A673 (cell line): Measurements from ENCODE around the gene PER3. TPM values are rescaled to one million over a fixed set of nuclear protein-coding genes. Genes with fewer than 3 reads are reported as not detected.

Source experiments
- BruUV-seq: library from RNA; stranded (reverse); fragments of 400-500 nt; replicated peaks from 2 replicates; lab custom pipeline; 2021; lab: Mats Ljungman, UMichigan
- CTCF ChIA-PET: fragments of 300-600 bp; sonication (Branson Sonifier 250); formaldehyde crosslinking; loops from one replicate; lab custom pipeline; 2022; ENCODE audit warnings: antibody characterized with exemption; lab: Charles Lee
- POLR2A ChIA-PET: fragments of 300-600 bp; sonication (Branson Sonifier 250); formaldehyde crosslinking; loops from one replicate; lab custom pipeline; 2022; ENCODE audit warnings: antibody characterized with exemption; ENCODE audit not compliant: low non-redundant PET; lab: Charles Lee
- DNase-seq: peaks from one replicate; pipeline ENCODE4 v3.0.0-alpha.2; 2015; ENCODE audit warnings: low spot score
- H3K27ac ChIP-seq: fragments of 200-600 bp; sonication (generic); 2 replicates; pipeline ENCODE4 v1.5.1; 2016; ENCODE audit warnings: mixed run types, low read depth, mild to moderate bottlenecking, mixed read lengths, antibody characterized with exemption, low read length; ENCODE audit not compliant: poor library complexity, severe bottlenecking
- H3K27me3 ChIP-seq: fragments of 200-600 bp; sonication (generic); replicated peaks from 2 replicates; pipeline ENCODE4 v1.6.1; 2017; ENCODE audit warnings: mixed run types, low read depth, mild to moderate bottlenecking, mixed read lengths, antibody characterized with exemption, low read length; ENCODE audit not compliant: insufficient read depth, poor library complexity
- H3K36me3 ChIP-seq: fragments of 200-600 bp; sonication (generic); 2 replicates; pipeline ENCODE4 v1.6.1; 2016; ENCODE audit warnings: mixed run types, mild to moderate bottlenecking, mixed read lengths, antibody characterized with exemption, low read length; ENCODE audit not compliant: insufficient read depth, poor library complexity, severe bottlenecking
- H3K4me1 ChIP-seq: fragments of 200-600 bp; sonication (generic); 2 replicates; pipeline ENCODE4 v1.6.1; 2017; ENCODE audit warnings: mixed run types, mild to moderate bottlenecking, mixed read lengths, antibody characterized with exemption, low read length; ENCODE audit not compliant: insufficient read depth, poor library complexity, severe bottlenecking
- H3K4me3 ChIP-seq: fragments of 200-600 bp; sonication (generic); 2 replicates; pipeline ENCODE4 v1.5.1; 2016; ENCODE audit warnings: low read depth, mixed run types, mild to moderate bottlenecking, mixed read lengths, low read length; ENCODE audit not compliant: poor library complexity, severe bottlenecking
- H3K9me3 ChIP-seq: fragments of 200-600 bp; sonication (generic); 2 replicates; pipeline ENCODE4 v1.6.1; 2016; ENCODE audit warnings: mixed run types, low read depth, mild to moderate bottlenecking, mixed read lengths, antibody characterized with exemption, low read length; ENCODE audit not compliant: poor library complexity, severe bottlenecking
- CTCF ChIP-seq: fragments of 300-800, 200-600 bp; sonication (generic); conservative IDR thresholded peaks from 2 replicates; pipeline ENCODE4 v1.5.1; 2017; ENCODE audit warnings: low read depth, mild to moderate bottlenecking, antibody characterized with exemption, low read length, moderate library complexity, mixed read lengths
- EZH2 ChIP-seq: fragments of 200-600 bp; sonication (generic); IDR thresholded peaks from 2 replicates; pipeline ENCODE4 v1.6.1; 2017; ENCODE audit warnings: borderline replicate concordance, low read depth, mild to moderate bottlenecking, mixed read lengths, antibody characterized with exemption, low read length; ENCODE audit not compliant: poor library complexity, severe bottlenecking
- intact Hi-C: fragments of 100-400 bp; cut with micrococcal nuclease; formaldehyde crosslinking; loops from one replicate; pipeline ENCODE4 v1.10.0; 2022; ENCODE audit not compliant: unreplicated experiment
- total RNA-seq: library from RNA; stranded (reverse); gene quantifications from 2 replicates; pipeline ENCODE4 v1.2.3, GENCODE V29; 2021

Gene PER3
- total RNA-seq, 1 experiment from 2014 or later = 4.1 TPM

DNA sequence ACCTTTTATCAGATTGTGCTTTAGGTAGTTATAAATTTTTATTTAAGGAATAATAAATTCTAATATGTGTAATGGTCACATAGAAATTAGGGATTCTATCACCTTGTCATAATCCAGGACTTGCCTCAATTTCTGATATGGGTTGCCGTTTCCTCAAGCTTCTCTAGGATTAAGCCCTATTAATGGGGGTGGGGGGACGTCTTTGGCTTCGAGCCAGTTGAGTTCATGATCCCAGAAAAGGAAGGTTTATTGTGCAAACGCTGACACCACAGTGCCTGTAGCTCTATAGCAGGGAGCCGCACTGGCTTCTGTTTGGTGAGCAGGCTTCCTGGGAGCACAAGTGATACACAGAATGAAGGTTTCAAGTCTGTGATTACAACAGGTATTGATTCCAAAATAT lies 35.0 kb upstream of the PER3 start:
- H3K27me3 ChIP-seq = no peaks in the 10 kb centered on the region
- no peak for DNase-seq
- intact Hi-C loops = no loop called here
- TF ChIP-seq CTCF (no peak), EZH2 (no peak)
- no peaks in the 10 kb centered on the region for H3K36me3 ChIP-seq
- POLR2A ChIA-PET = interaction anchor here (0.6 kb wide), 1 partner anchor 166 kb away, joined by 3 read pairs; no protein-coding TSS in a partner anchor
- H3K9me3 ChIP-seq = no peaks in the 10 kb centered on the region
- no peak overlapping the region for H3K4me3 ChIP-seq
- CTCF ChIA-PET = interaction anchor here (1.0 kb wide), 1 partner anchor 82 kb away, joined by 7 read pairs; no protein-coding TSS in a partner anchor
- H3K4me1 ChIP-seq = peaks cover 8% of the 10 kb centered on the region
- no TSS peak for BruUV-seq
- no peak overlapping the region for H3K27ac ChIP-seq

- H3K9me3 ChIP-seq = no peaks in the 10 kb centered on the region
- no peak for DNase-seq
- no TSS peak for BruUV-seq
- TF ChIP-seq CTCF (no peak), EZH2 (no peak)
- intact Hi-C loops = no loop called here
- CTCF ChIA-PET = interaction anchor here (5.1 kb wide), 1 partner anchor 83 kb away, joined by 108 read pairs; no protein-coding TSS in a partner anchor
- no peak overlapping the region for H3K27ac ChIP-seq
- no peaks in the 10 kb centered on the region for H3K27me3 ChIP-seq
- H3K4me1 ChIP-seq = peaks cover 8% of the 10 kb centered on the region
- H3K36me3 ChIP-seq = no peaks in the 10 kb centered on the region
- POLR2A ChIA-PET = no interaction called here
- no peak overlapping the region for H3K4me3 ChIP-seq
Observed at GRCh38 chr1:7751174-7751573, 32.9 kb upstream of the PER3 start.

GRCh38 chr1:7752512-7753417 lies 31.3 kb upstream of the PER3 start:
- BruUV-seq = no TSS peak
- POLR2A ChIA-PET = interaction anchor here (0.5 kb wide), 1 partner anchor 1035 kb away, joined by 3 read pairs; no protein-coding TSS in a partner anchor
- CTCF ChIA-PET = interaction anchor here (0.5 to 5.1 kb wide), 5 partner anchors 16 to 596 kb away, joined by 3 to 108 read pairs (median 4); partner anchors contain the start of gene UTS2
- no peak for TF ChIP-seq EZH2
- TF ChIP-seq CTCF = peak; percentile 85
- Histone ChIP-seq H3K36me3 (no peaks in the 10 kb centered on the region), H3K27ac (no peak overlapping the region), H3K27me3 (no peaks in the 10 kb centered on the region), H3K4me1 (peaks cover 8% of the 10 kb centered on the region), H3K9me3 (no peaks in the 10 kb centered on the region), H3K4me3 (peak overlapping the region; percentile 28)
- intact Hi-C loops = loop anchor here (1.0 kb wide), 1 partner anchor 85 kb away; no protein-coding TSS in a partner anchor
- peak; percentile 78 for DNase-seq
